Right forelimb (tissue), 1 donor: Measurements from ENCODE around the gene C3orf20.
"Not testable (repeated sequence)": the region's sequence is repeated elsewhere in the genome, so short reads cannot be mapped to it uniquely, and the experiment has no call there.

Experiments used
- DNase-seq: peaks from one replicate; pipeline ENCODE4 v3.0.0-alpha.2; 2018

The C3orf20 gene

DNA sequence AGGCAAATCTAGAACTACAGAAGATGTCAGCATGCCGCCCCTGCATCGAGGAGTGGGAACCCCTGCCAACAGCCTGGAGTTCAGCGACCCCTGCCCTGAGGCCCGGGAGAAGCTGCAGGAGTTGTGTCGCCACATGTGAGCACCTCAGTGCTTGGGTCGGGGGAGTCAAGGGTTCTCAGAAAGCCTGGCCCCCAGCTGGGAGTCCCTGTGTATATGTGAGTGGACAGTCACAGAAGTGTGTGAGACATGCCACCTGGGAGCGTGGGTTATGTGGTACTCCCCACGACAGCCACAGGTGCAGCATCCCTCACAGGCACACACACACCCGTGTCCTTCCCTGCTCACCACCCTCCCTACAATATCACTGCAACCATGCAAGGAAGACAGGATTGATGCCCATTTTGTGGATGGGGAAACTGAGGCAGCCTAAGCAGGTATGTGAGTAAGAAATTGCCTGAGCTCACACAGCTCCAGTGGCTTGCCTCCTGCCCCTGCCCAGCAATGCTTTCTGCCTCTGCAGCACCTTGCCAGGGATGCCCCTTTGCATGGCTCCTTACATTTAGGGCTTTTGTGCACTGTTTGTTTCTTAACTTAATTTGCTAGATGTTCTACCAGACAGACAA is 28.3 kb downstream of the C3orf20 start:
- no peak for DNase-seq

- DNase-seq = no peak
Measured at GRCh38 chr3:14703791-14704190, 28.9 kb downstream of the C3orf20 start.

DNA sequence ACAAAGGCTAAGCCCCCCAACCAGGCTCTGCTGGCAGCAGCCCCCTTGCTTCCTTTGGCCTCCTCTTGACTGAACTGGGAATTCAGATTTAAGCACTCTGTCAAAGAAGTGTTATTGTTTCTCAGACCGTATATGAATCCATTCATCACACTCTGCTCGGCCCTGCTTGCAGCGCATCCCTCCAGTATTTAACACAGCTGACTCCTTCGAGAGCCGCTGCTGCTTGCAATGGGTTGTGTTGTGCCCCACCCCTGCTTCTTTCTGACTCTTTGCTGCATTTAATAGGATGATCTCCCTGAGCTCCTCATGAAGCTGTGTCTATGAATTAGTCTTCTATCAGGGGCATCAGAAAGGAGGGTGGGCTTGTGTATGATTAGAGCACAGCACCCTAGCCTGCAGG is 31.2 kb downstream of the C3orf20 start:
- DNase-seq = no peak

GRCh38 chr3:14716591-14716990 is 41.6 kb downstream of the C3orf20 start:
- DNase-seq = no peak

DNA sequence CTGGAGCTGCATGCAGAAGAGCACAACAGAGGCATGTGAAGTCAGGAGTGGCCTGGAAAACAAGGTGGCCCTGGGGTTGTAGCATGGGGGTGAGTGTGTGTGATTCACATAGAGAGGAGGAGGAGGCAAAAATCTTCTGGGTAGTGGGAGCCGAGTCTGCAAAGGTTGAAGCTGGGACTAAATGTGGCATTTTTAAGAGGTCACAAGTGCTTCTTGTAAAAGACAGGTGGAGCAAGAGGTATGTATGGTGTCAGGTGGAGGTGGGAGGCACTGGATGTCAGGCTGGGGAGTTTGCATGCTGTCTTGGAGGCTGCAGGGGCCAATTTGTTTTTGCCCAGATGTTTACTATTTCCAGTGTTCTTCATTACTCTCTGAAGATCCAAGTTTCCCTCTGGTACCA is 42.4 kb downstream of the C3orf20 start:
- no peak for DNase-seq

- DNase-seq = no peak
Measured at GRCh38 chr3:14718539-14718938, 43.6 kb downstream of the C3orf20 start.

- DNase-seq = no peak
Measured at GRCh38 chr3:14719006-14719405, 44.1 kb downstream of the C3orf20 start.

- no peak for DNase-seq
Measured at GRCh38 chr3:14721126-14721864, 46.4 kb downstream of the C3orf20 start.

DNA sequence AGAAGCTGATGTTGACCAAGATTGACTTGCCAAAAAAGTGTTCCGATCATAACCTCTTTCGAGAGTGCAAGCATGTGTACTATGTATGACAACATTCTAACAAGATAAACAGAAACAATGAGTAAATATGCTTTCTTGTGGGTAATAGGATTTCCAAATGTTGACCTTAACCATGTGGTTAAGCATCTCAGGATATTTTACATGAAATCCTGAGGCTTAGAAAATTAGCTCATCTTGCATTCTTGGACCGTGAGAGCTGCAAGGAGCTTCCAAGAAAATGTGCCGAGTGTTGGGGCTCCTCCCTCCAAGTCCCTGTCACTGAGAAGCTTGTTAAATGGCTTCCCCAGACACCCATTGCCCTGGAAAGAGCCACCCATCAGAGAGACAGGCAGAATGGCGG is 50.1 kb downstream of the C3orf20 start:
- no peak for DNase-seq

DNA sequence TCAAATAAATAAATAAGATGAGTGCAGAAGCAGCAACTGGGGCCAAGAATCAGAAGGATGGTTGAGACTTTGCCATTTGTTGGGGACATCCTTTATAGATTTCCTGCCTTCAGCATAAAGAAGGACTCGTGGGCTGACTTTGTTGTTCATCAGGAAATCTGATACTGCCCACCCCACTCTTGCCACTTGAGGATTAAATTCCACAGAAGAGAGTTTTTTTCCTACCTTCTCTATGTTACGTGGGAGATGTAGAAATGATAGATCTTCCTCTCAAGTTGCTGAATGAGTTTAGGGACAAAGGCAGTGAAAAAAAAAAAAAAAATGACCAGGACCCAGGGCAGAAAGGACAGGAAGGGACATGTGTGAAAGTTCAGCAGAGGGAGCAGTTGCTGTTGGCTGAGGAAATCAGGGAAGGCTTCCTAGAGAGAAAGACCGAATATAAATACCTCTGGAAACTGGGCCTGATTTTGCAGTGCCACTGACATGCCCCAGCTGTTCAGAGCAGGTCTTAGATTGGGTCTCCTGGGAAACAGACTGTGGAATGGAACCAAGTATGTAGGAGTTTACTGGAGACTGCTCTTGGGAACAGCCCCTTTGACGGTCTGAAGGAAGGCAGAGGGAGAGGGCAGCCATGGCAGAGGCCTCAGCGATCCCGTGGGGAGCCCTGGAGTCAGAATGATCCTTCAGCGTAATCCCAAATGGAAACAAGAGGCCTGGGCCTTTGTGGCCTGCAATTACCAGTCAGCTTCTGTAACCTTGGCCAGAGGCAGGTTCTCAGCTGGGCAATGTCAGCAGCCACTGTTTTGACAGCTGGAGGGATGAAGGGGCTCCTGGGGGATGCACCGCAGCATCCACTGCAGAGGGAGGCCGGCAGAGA is 50.9 kb downstream of the C3orf20 start:
- peak; percentile 49 for DNase-seq

GRCh38 chr3:14726441-14726780 is 51.5 kb downstream of the C3orf20 start:
- no peak for DNase-seq

GRCh38 chr3:14728113-14728512 is 53.2 kb downstream of the C3orf20 start:
- DNase-seq = no peak

GRCh38 chr3:14730703-14731382 is 55.9 kb downstream of the C3orf20 start:
- DNase-seq = no peak

DNA sequence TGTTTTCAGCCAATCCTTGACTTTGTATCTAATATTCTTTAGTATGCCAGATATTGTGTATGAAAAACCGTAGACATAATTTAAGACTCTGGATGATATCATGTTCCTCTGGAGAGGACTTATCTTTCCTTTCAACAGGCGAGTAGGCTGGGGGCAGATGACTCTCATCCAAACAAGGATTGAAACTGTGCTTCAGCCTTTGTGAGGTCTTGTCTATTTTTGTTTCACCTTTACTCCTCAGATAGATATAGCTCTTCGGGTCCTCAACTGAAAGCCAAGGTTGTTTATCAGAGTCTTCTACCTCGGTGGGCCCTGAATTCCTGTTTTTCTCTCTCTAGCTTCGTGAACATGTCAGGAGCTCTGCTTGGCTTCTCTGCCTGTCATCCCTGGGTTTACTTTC is 66.0 kb downstream of the C3orf20 start:
- no peak for DNase-seq

DNA sequence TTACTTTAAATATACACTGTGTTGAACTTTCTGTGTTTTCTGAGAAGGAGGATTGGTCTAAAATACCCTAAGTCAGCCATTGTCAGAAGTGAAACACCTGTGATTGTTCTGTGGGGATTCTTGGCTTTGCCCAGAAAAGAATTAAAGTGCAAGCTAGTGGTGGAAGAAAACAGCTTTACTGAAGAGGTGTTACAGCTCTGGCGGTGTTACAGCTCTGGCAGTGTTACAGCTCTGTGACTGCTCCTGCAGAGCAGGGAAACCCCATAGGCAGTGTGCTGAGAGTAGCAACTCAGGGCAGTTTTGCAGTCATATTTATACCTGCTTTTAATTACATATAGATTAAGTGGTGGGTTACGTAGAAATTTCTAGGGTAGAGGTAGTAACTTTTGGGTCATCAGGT is 66.6 kb downstream of the C3orf20 start:
- DNase-seq = no peak

- no peak for DNase-seq
Measured at GRCh38 chr3:14744556-14744955, 69.6 kb downstream of the C3orf20 start.

DNA sequence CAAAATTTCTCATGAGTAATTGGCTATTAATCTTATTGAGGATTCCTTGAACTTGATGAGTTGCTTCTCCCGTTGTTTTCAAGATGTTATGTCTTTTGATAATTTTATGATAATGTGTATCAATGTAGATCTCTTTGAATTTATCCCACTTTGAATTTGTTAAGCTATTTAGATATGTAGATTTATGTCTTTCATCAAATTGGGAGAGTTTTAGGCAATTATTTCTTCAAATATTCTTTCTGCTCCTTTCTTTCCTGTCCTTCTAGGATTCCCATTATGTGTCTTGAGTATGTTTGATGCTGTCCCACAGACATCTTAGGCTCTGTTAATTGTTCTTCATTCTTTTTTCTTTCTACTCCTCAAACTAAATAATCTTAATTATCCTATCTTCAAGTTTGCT is 75.7 kb downstream of the C3orf20 start:
- no peak for DNase-seq

- DNase-seq = not testable (repeated sequence)
Measured at GRCh38 chr3:14752979-14753378, 78.0 kb downstream of the C3orf20 start.

GRCh38 chr3:14757153-14757700 is 82.3 kb downstream of the C3orf20 start:
- DNase-seq = no peak

GRCh38 chr3:14758297-14758696 is 83.4 kb downstream of the C3orf20 start:
- DNase-seq = no peak

DNA sequence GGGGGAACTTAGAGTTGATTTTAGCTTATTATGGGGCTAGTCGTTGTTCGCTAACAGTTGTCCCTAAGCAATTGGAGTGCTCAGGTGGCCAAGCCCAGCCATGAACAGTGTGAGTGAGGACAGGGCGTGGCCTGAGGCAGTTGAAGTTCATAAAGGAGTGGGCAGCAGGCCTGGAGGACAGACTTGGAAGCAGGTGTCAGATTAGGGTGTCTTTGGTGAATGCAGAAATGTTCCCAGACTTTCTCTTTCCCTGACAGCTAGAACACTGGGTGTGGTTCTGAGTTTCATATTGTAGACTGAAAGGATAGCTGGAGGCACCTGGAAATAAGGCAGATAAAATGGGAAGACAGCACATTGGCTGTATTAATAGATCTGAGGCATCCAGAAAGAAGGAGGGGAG is 84.0 kb downstream of the C3orf20 start:
- no peak for DNase-seq

DNA sequence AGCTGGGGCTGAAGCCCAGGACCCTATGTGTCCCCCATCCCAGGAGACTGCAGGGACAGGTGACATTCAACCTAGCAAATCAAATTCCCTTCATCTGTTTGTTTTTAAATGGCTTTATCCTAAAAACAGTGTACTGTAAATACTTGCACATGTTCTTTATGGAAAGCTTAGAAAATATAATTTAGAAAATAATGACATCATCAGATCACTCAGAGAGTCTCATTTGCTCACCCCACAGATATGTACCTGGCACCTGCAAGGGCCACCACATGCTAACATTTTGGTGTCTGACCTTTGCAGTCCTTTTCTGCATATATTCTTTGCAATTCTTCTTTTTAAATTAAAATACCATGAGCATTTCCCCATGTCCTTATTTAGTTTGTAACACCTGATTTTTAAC is 85.2 kb downstream of the C3orf20 start:
- no peak for DNase-seq

GRCh38 chr3:14761121-14761672 is 86.3 kb downstream of the C3orf20 start:
- no peak for DNase-seq
